ENCODE measurements around the gene COL20A1.
"Not testable (repeated sequence)": the region's sequence is repeated elsewhere in the genome, so short reads cannot be mapped to it uniquely, and the experiment has no call there.

The COL20A1 gene

DNA sequence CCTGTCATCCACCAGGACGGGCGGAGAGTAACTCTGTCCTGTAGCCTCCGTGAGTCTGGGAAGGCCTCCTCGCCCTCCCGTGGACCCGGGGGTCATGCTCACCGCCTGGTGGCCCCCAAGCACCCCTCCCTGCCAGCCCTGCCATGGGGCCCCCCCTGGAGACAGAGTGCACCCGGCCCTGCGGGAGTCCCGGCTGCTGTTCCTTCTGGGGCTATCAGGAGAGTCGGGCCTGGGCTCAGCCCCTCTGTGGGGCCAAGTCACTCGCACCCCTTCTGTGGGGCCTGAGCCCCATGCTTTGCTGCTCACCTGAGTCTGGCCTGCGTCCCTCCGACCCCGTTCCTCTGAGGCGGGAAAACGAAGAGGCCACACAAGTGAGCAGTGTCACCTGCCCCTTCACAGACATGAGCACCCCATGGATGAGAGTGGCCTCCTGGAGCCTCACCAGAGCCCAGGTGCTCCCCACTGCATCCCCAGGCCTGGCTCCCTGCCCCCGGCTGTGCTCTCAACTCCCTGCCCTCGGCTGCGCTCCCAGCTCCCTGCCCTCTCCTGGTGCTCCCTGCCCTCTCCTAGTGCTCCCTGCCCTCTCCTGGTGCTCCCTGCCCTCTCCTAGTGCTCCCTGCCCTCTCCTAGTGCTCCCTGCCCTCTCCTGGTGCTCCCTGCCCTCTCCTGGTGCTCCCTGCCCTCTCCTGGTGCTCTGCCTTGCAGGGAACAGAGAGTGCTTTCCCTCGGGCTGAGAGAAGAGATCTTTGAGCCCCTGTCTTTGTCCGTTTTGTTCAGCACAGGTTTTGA lies 72.8 kb downstream of the COL20A1 start:
- FAIRE-seq: no peak

DNA sequence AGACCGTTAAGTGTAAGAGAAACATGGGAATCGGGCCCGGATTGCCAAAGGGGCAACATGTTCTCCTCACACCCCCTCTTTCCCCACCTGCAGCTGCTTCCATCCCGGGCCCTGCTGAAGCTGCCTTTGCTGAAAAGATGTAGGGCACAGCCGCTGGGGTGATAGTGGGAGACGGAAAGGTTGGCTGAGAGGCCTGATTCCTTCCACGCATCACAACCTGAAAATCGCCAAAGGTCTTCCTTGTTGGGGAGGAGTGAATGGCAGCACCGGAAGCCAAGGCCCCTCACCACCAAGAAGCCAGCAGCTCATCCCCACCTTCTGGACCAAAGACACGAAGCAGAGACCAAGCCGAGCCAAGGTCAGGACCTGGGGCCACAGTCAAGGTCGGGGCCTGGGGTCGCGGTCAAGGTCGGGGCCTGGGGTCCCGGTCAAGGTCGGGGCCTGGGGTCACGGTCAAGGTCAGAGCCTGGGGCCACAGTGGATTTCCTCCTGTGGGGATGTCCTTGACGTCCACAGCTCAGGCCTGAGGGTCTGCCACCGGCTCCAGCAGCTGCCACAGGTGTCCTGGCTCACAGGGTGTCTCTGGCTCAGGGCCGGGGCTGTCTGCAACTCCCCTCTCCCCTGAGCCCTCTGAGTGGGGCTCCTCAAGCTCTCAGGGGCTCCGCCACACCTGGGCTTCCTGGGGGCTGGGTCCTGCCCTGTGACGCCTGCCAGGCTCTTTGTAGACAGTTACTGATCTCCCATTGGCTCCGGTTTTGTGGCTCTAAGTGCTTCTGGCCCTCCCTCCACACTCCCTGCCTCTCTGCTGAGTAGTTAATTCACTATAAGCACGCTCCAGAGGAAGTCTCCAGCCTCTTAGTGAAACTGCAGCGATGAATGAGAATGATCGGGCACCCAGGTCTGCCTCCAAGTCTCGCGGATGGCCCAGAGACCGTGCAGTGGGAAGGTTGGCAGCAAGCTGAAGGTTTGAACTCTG lies 73.7 kb downstream of the COL20A1 start:
- FAIRE-seq: no peak

GRCh38 chr20:63367446-63368055 lies 74.6 kb downstream of the COL20A1 start:
- no peak for FAIRE-seq

GRCh38 chr20:63368151-63368550 lies 75.2 kb downstream of the COL20A1 start:
- no peak for FAIRE-seq

GRCh38 chr20:63369024-63369530 lies 76.1 kb downstream of the COL20A1 start:
- no peak for FAIRE-seq

- no peak for FAIRE-seq
These were observed 77.0 kb downstream of the COL20A1 start for GRCh38 chr20:63369724-63370617.

- FAIRE-seq: no peak
These were observed 77.7 kb downstream of the COL20A1 start for GRCh38 chr20:63370618-63371187.

GRCh38 chr20:63371291-63371865 lies 78.4 kb downstream of the COL20A1 start:
- FAIRE-seq: no peak

- FAIRE-seq: no peak
These were observed 80.2 kb downstream of the COL20A1 start for GRCh38 chr20:63372971-63373885.

DNA sequence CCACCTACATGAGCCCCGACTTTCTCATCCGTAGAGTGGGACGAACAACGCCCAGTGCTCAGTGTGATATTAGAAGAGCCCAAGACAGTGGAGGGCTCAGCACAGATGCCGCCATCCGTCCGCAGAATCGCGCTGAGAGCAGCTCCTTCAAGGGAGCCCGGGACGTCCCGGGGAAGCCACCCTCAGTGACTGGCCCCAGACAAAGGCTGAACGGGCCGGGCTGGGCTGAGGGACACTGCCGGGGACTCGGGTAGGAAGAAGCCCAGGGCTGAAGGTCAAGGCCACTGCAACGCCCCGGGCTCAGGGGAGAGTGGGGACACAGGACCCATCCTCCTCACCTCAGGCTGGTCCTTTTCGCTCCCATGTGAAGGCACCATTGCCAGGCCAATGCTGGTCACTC lies 81.0 kb downstream of the COL20A1 start:
- no peak for FAIRE-seq

DNA sequence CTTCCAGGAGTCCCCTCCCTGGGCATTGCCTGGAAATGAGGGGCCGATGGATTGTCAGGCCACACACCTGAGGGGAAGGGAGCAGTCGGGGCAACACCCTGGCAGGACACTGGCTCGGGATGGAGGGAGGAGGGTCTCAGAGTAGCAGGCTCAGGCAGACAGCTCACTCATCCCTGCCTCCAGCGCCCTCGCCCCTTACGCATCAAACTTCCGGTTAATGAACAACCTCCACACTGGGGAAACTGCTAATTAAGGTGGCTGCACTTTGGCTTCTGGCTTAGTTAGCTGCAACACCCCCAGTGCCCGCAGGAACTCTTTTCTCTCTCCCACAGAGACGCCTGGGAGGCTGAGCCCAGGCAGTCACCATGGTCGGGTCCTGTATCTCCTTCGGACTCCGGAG lies 81.5 kb downstream of the COL20A1 start:
- FAIRE-seq: no peak

DNA sequence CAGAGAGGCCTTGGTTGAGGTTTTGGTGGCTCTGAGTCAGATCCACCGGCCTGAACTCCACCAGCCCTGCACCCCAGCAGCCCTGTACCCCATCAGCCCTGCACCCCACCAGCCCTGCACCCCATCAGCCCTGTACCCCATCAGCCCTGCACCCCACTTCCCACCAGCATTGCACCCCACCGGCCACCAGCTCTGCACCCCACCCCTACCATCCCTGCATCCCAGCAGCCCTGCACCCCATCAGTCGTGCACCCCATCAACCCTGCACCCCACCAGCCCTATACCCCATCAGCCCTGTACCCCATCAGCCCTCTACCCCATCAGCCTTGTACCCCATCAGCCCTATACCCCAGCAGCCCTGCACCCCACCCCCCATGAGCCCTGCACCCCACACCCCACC lies 82.5 kb downstream of the COL20A1 start:
- FAIRE-seq: no peak

DNA sequence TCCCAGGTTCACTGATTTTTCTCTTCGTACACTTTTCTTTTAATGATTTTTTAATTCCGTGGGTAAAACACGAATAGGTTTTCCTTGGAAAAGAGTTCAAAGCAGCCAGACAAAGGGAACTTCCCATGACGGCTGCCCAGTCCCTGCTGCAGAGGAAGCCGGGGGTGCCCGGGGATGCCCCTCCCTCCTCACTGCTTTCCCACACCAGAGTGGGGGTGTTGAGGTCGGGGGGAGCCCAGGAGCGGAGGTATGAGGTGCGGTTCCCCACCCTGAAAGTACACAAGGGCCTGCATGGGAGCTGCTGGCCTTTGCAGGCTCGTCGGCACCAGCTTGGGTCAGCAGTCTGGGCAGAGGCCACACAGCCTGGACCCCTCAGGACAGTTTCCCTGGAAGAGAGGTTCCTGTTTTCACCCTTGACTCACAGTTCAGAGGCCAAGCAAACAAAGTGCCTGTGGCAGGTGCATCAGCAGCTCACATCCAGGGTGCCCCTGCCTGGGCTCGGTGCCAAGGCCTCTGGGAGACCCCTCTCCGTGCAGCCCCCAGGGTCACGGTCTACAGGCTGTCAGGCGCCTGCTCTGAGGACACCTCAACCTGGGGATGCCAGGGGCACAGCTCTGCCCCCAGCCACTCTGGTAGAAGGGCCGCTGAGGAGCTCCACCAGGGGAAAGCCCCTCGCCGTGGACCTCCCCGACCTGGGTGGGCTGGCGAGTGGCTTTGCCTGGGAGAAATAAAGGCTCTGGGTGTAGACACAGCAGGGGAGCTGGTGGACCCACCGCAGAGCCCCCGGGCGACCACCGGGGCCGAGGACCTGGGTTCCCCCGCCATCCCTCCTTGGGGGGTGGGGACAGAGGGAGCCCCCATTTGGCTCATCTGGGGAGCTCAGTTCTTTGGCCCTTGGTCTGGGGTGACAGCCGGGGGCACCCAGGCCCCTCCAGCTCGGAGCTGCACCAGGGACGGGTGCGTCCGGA lies 83.6 kb downstream of the COL20A1 start:
- FAIRE-seq: no peak

DNA sequence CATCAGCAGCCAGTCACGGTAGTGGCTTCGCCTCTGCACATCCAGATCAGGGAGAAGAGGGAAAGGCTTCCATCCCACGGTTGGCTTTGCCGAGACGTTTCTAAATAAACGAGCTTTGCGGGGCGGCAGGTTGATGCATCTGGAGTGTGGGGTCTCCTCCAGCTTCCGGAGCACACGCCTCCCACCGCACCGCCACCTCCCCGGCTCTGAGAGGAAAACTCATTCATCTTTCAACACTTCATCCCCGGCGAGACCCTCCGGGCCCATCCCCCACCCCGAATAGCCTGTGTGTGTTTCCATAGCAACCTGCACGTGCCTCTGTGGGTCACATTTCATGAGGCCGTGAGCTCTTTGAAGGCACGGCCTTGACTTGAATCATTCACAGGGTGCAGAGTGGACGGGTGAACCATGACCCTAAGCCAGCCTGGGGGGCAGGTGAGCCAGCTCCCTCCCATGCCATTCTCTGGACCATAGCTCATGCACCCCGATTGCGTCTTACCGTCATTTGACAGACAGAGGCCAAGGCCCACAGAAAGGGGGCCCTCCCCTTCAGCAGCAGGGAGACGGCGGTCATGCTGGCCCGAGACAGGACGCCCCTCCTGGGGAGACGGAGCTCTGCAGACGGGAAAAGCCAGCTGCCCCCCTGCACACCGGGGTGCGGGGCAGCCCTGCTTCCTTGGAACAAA lies 84.4 kb downstream of the COL20A1 start:
- FAIRE-seq: no peak

DNA sequence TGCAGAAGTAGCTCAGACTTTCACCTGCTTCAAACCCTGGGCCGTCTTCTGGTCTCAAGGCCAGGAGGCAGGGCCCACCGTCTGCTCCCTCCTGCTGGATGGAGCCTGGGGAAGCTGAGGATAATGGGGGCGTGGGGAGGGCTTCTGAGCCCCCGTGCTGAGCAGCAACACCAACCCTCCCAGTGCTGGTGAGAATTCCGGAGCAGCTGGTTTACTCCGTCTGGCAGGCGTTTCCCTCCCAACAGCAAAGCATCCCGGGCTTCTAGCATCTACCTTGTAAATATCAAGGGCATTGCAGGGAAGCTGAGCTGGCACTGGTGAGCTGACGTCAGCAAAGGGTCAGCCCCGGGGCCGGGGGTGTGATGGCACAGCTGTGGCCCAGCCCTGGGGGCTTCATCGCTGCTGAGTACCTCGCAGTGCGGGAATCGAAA lies 85.0 kb downstream of the COL20A1 start:
- FAIRE-seq: no peak

GRCh38 chr20:63378626-63379025 lies 85.6 kb downstream of the COL20A1 start:
- no peak for FAIRE-seq

DNA sequence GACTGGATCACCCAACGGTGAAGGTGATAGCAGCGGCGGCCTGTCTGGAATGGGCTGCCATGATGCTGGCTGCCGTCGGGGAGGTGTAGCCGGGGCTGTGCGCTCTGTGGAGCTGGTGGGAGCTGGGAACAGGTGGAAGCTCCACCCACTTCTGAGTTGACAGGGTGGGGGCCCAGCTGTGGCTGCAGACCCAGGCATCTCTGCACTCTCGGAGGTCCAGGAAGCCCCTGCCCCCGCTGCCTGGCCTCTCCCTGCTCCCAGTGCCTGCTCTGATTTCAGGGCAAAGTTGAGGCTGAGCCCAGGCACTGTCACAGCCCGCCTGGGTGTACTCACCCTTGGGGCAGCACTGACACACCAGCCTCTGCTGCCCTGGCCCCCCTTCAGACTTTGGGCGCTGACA lies 86.3 kb downstream of the COL20A1 start:
- FAIRE-seq: no peak

DNA sequence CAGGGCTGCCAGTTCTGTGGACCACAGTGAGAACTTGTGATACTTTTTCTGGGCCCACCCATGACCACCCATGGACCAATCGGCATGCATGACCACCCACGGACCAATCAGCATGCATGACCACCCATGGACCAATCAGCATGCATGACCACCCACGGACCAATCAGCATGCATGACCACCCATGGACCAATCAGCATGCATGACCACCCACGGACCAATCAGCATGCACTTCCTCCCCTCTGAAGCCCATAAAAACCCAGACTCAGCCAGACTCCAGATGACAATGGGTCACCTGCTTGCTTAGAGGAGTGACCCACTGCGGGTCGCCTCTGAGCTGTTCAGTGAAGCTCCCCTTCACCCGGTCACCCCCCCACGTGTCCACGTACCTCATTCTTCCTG lies 86.9 kb downstream of the COL20A1 start:
- FAIRE-seq: not testable (repeated sequence)
